ENCODE data around the gene CTSW.

CTSW gene

GRCh38 chr11:65870307-65870658 is 9.4 kb upstream of the CTSW start:
- H3K27ac ChIP-seq: peak overlapping the region in 1 of 2 donors; percentile 95
- TF ChIP-seq CTCF (IDR thresholded peaks at IDR 0.05): no peak
- no peak for DNase-seq (ENCODE audit: low spot score)
- H3K4me3 ChIP-seq: peak overlapping the region; percentile 84

- Histone ChIP-seq H3K27ac (peak overlapping the region; percentile 95 to 96), H3K4me3 (peak overlapping the region; percentile 84)
- TF ChIP-seq CTCF (IDR thresholded peaks at IDR 0.05): no peak
- no peak for DNase-seq (ENCODE audit: low spot score)
Observed at GRCh38 chr11:65870706-65871681, 8.6 kb upstream of the CTSW start.

- TF ChIP-seq CTCF (IDR thresholded peaks at IDR 0.05): no peak
- Histone ChIP-seq H3K27ac (peak overlapping the region; percentile 95 to 96), H3K4me3 (peak overlapping the region; percentile 84)
- DNase-seq (ENCODE audit: low spot score): no peak
Observed at GRCh38 chr11:65871811-65872548, 7.7 kb upstream of the CTSW start.

GRCh38 chr11:65872586-65873317 is 6.9 kb upstream of the CTSW start, which contains the start of gene EFEMP2:
TSS of gene EFEMP2 (minus strand) at chr11:65872800. CDS start at chr11:65872354, 446 bp downstream.
- Histone ChIP-seq H3K4me3 (peak within 1 kb of the TSS; percentile 84), H3K27ac (peak within 1 kb of the TSS; percentile 95 to 96)
- no peak for DNase-seq (ENCODE audit: low spot score)
- TF ChIP-seq CTCF (IDR thresholded peaks at IDR 0.05): no peak

- H3K4me3 ChIP-seq: peak overlapping the region; percentile 84
- peak; percentile 97 for DNase-seq (ENCODE audit: low spot score)
- TF ChIP-seq CTCF (IDR thresholded peaks at IDR 0.05): no peak
- peak overlapping the region; percentile 95 to 96 for H3K27ac ChIP-seq
Observed at GRCh38 chr11:65873318-65874156, 6.1 kb upstream of the CTSW start.

GRCh38 chr11:65880027-65880426 is 390 bp downstream of the CTSW start:
- H3K27ac ChIP-seq: no peak overlapping the region
- no peak overlapping the region for H3K4me3 ChIP-seq
- DNase-seq (ENCODE audit: low spot score): no peak
- no peak for TF ChIP-seq CTCF (IDR thresholded peaks at IDR 0.05)

Measured in coronary artery (tissue), 2 donors.